GM21367 (cell line): ENCODE data around the gene LRP1.

Experiments used
- ATAC-seq: cut with Tn5 transposase; IDR thresholded peaks from one replicate; pipeline ENCODE4 v1.9.1; 2021; ENCODE audit not compliant: unreplicated experiment

LRP1 gene

DNA sequence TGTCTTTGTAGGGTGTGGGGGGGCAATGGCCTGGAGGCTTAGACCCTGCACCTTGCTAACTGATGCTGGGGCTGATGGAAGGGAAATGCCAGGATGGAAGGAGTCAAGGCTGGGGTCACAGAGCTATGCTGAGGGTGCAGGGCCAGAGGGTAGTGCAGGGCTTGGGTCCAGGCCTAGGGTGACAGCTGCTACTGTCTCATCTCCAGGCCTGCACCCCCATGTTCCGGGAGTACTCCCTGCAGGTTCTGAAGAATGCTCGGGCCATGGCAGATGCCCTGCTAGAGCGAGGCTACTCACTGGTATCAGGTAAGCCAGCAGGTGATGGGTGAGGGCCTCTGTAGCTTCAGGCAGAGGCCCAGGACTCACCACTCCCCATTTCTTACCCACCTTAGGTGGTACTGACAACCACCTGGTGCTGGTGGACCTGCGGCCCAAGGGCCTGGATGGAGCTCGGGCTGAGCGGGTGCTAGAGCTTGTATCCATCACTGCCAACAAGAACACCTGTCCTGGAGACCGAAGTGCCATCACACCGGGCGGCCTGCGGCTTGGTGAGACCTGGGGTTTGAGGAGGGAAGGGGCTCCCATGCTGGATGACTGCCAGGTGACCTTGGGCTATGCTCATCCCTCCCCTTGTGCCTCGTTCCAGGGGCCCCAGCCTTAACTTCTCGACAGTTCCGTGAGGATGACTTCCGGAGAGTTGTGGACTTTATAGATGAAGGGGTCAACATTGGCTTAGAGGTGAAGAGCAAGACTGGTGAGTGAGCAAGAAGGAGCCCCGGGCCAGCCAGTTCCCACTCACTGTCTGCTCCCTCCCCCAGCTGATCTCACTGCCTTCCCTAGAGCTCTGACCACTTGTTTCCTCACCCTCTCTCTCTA, 105.3 kb downstream of the LRP1 start:
- ATAC-seq, result no peak

DNA sequence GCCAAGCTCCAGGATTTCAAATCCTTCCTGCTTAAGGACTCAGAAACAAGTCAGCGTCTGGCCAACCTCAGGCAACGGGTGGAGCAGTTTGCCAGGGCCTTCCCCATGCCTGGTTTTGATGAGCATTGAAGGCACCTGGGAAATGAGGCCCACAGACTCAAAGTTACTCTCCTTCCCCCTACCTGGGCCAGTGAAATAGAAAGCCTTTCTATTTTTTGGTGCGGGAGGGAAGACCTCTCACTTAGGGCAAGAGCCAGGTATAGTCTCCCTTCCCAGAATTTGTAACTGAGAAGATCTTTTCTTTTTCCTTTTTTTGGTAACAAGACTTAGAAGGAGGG, 105.9 kb downstream of the LRP1 start:
- no peak for ATAC-seq

DNA sequence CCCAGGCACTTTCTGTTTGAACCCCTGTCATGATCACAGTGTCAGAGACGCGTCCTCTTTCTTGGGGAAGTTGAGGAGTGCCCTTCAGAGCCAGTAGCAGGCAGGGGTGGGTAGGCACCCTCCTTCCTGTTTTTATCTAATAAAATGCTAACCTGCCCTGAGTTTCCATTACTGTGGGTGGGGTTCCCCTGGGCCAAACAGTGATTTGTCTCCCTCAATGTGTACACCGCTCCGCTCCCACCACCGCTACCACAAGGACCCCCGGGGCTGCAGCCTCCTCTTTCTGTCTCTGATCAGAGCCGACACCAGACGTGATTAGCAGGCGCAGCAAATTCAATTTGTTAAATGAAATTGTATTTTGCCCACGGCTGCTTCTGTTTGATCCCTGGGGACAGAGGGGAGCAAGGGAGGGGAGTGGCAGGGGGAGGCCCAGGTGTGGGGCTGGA, 106.3 kb downstream of the LRP1 start:
- ATAC-seq, result no peak

DNA sequence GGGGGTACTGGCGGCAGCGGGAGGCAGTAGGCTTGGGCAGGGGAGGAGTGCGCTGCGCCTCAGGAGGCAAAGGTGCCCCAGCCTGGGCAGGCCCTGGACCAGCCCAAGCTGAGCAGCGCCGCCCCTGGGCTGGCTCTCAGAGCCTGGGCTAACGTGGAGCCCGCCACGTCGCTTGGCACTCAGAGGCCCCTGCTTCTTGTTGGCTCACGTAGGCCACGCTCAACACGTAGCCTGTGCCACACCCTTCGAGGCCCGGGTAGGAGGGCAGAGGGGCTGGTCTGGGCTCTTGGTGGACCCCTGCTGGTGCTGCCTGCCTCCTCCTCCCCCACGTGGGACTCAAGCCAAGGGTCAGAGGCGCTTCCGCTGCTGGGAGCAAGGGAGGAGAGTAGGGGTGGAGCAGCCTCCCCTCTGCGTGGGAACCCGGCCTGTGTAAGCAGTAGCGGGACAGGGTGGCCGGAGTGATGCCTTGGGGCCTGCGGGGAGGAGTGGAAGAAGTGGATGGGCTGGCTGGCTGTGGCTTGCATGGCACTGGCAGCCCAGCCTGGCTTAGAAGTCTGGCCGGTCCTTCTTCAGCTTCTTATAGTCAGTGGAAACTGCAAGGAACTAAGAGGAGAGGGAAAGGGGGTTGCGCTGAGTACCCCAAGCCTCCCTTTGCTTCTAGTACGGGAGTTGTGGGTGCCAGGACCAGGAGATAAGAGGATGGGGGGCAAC, 106.9 kb downstream of the LRP1 start:
- ATAC-seq, result no peak

DNA sequence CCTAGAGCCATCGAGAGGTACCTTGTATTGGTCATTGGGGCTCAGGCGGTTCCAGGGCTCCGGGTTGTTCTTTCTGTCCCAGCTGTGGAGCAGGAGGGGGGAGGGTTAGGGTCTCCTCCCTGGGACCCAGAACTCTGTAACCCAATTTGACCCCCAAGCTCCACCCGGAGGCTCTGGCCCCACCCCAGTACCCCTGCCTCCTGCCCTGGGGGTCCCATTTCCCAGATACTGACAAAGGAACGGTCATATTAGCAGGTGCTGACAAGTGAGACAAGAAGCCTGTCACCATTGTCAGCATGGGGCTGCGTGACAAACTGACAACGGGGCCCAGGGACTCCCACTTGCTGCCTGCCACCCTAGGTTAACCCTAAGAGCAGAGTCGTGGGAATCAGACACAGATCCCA, 107.4 kb downstream of the LRP1 start:
- no peak for ATAC-seq

DNA sequence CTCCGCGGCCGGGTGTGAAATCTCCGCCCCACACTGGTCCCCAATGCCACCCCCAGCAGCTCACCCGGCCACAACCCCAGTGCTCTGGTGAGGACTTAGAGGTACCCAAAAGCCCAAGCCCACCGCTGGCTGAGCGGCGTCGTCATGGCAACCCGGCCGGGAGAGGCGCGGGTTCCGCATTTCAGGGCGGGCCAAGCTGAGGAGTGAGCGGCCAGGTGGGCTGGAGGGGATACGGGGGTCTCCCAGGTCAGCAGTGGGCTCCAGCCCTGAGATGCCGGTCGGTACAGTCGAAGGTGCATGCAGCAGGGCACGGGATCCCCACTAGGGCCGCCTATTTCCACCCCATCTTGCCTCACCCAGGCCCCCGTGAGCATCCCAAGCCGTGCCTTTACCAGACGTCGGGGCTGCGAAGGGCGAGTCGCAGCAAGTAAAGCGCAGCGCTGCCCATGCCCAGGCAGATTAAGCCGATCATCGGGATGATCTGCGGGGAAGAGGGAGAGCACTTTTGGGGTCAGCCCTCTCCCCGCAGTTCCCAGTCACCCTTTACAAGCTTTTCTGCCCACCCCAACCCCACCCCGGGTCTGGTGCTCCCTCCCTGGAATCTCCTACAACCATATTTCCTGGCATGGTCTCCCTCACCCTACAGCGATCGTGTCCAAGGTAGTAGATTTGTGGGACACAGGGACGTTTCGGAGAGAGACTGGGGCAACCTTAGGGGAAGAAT, 108.1 kb downstream of the LRP1 start:
- no peak for ATAC-seq

DNA sequence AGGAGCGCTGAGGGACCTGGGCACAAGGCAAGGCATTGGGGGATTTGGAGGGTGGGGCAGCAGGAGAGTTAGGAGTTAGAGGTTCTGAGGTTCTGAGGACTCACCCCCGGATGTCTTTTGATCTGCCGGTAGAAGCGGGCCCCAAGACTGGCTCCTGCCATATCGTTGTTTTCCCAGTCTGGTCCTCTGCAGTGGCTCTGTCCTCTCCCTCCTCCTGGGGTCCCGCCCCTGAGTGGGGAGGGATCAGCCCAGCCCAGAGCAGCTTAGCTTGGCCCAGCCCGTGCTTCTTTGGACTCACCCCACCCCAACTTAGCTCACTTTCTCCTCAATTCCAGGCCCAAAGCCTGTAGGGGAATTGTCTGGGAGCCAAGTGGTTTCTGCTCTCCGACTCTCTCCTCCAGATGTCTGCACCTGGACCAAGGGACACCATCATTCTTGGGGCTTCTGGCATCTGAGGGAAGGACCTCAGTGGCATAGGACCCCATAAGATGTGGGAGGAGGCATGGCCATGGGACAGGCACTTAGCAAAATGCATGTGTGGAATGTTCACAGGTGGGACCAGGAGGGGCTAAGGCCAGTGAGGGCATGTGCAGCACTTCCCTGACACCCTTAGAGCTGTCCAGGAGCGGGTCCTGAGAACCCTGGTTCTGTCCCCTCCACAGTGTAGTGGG, 108.8 kb downstream of the LRP1 start:
- ATAC-seq, result no peak

DNA sequence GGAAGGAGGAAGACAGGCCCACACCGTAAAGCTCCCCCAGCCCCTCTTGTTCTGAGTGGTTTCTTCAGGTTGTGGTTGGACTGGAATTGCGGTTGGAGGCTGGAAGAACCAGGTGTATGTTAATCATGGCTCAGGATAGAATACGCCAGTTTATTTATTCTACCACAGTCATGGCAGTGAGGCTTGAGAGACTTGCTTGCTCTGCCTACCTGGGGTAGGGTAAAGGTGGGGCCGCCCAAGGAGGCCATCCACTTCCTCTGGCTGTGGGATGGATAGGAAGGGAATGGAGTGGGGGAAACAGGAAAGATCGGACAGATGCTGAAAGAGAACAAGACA, 109.3 kb downstream of the LRP1 start:
- ATAC-seq, result no peak

DNA sequence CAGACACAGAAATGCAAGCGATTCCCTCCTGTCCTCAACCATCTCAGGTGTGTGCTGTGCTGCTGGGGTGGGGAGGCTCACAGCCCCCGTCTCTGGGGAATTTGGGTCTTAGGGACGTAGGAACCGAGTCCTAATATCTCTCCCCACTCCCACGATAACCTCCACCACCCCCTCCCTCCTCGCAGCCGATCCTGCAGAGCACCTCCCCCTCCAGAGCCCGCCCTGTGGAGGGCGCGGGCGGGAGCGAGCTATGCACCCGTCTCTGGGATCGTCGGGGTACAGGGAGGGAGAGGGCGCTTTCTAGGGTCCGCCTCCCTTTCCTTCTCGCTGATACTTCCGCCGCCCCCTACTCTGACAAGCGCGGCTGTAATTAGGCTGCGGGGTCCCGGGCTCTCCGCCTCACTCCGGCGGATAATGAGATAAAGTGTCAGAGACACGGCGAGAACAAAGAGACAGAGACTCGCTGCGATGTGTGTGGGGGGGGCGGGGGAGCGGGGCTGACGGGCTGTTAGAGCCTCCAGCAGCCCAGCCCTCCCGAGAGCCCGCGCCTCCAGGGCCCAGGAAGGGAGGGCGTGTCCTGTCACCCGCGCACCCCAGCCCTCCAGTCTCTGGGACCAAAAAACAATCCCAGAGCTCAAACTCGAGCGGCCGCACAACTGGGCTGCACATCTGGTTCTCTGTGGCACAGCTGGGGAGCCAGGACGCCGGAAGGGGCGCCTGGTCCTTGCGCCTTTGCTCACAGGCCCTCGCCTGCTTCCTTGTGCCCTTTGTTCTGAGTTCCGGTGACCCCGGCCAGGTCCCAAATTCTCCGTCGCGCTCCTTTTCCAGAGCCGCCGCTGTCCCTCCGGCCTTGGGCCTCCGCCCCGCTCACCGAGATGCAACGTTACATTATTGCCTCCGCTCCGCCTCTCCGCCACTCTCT, 109.9 kb downstream of the LRP1 start:
- no peak for ATAC-seq

DNA sequence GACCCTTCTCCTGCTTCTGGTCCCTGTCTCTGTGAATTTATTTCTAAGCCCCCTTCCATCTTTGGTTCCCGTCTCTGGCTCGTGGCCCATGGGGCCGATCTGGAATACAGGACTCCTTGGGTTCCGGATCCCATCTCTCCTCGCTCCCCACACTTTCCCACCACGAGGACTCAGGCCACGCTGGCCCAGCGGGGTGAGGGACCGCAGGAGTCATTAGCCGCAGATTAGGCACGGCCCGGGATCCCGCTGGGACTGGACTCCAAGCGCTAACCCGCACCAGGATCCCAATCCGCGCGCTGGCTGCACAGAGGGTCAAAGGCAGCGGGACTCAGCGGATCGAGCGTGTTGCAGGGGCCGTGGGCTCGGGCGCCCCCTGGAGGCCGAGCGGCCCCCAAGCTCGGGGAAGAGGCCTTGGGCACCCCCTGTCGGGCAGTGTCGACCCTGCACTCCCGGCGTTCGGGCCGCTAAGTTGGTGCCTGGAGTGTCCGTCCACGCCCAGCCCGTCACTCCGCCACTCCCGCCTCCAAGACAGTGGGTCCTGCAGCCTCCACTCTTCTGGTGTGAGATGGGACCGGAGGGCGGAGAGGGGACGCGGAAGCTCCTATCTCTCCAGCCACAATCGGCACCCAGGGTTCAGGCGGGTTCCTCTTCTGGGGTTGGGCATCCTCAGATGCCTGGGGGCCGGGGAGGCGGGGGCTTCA, 110.7 kb downstream of the LRP1 start:
- peak; percentile 49 for ATAC-seq

DNA sequence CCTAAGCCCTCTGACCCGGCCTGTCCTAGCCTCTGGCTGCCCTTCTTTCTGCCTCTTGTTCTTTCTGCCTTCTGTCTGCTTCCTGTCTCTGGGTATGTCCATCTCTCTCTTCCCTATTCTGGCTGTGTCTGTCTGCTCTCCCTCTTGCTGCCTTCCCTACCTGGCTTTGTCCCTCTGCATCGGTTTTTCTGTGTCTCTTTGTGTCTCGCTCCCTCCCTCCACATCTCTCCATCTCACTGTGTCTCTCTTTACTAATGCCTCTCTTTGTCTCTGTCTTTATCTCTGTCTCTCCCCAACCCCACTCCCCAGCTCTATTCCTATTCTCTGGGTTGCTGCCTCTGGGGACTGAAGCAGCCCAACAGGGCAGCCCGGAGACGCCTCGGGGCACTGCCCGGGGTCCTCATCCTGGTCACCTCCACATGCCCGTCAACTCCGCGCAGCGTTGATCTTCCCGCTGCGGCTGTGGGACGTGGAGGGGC, 111.3 kb downstream of the LRP1 start:
- no peak for ATAC-seq

DNA sequence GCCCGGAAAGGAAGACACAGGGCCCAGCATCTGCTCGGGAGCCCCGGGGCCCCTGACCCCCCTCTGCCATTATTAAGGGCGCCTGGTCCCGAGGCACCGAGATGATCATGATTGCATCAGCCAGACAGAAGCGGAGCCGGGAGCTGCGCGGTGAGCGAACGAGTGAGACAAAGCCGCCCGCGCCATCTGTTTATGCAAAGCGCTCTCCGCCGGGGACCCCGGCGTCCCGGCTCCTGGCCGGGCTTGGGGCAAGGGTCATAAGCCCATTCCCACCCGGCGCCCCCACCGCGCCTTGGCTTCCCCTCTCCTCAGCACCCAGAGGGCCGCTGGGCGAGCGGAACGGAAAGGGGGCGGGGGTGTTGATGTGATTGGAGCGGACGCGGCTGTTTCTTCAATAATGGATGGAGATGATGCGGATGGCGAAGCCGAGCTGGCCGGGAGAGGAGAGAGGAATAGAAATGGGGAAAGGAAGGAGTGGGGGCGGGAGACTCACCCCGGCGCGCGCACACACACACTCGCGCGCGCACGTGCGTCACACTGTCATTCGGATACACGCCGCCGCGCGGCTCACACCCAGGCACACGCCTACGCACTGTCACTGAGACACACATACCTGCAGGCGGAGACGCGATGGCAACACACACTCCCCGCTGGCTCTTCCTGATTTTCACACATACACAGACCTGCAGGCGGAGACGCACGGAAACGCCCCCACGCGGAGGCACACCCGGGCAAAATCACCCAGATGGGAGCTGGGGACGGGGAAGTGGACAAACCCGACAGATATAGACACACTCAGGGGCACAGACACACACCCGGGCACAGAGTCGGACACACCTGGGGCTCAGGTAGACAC, 112.0 kb downstream of the LRP1 start:
- ATAC-seq, result no peak

DNA sequence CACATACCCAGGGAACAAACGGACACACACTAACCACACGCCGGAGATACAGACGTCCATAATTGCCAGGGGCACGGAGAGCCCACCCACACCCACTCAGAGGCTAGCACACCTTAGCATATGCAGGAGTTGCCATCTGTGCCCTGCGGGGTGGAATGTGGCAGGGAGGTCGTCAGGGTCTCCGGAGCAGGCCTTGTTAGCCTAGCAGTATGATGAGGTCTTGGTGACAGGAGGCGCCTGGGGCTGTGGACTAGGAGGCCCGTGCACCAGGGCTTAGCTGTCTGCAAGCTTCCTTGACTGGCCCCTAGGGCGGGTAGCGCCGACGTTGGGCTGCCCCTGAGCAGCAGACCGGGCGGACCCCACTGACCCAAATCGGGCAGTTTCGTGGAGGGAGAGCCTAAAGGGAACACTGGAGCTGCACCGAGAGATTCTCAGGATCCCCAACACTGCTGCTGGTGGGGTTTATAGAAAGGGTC, 112.7 kb downstream of the LRP1 start:
- ATAC-seq, result no peak

DNA sequence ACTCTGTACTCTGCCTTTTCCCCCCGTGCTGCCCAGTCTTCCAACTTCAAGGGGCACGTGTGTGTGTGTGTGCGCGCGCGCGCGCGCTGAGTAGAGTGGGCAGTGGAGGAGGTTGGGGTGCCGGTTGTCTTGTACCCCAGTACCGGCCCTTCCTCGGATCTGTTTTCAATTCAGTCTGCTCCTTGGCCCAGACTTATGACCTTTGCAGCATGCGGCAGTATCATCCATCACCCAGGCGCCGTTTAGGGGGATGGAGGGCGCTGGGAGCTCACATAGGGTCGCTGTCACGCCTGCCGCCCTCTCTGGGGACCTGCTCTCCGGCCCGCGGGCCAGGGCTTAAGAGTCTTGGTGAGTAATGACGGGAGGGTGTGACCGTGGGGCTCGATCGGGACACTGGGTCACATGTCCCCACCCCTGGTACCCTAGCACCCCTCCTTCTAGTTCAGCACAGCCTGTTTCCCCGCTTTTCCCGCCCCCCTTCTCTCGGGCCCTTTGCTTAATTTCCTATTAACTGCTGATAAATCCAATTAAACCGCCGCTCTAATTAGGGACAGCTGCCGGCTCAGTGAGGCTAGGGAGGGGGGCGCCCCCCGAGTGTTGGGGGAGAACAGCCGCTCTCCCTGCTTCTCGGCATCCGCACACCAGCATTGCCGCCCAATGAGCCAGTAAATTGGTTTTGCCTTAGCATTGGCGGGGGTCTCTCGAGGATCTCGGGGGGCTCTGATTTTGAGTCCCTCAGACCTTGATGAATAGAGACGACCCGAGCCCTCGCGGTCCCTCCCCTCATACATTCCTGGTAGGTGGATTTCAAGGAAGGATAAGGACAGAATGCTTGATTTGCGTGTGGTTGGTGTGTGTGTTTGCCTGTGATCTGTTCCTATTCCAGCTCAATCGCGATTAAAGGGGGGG, 113.4 kb downstream of the LRP1 start:
- ATAC-seq, result no peak

DNA sequence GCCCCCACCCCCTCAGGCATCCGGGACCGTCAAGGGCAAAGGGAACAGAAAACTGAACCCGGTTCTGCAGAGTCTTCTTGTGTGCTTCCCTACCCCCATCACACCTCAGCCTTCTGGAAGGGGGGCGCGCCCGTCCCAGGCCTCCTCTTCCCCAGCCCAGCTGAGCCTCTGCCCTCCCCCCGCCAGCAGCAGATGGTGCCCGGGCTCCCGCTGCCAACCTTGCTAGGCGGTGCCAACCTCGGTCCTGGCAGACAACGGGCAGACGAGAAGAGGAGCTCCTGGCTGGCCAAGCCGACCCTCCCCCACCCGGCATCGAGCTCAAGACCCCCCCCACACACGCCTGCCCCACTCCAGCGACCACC, 114.0 kb downstream of the LRP1 start:
- ATAC-seq, result no peak

DNA sequence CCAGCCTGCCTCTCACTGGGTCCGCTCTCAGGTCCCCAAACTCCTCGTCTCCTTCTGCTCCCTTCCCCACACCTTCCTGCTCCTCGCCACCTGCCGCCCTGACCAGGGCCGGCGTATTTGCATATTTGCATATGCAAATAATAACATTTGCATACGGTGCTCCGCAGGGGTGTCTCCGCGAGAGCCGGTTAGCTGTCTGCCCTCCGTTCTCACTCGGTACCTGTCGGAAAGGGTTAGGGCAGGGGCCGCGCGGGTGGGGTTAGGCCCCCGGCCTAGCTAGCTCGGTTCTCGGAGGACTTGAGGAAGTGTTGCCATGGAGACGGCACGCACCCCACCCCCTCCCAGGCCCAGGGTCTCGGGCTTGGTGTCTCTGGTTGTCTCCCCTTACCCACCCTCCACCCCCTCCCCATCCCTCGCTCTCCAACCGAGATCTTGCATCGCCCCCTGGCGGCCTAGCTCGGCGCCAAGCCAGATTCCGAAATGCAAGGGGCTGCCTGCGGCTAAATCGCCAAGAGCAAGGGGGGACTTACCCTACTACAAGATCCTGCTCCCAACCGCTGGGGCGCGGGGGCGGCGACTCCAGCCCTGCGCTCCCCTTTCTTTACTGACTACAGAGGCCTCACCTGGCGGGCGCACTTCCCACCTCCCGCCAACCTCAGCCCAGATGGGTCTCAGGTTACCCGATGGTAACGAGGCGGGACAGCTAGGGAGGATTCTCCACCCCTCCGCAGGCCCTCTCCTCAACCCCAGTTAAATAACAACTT, 114.6 kb downstream of the LRP1 start:
- ATAC-seq, result no peak
